ENCODE results near the gene ACBD4.

ACBD4 gene

DNA sequence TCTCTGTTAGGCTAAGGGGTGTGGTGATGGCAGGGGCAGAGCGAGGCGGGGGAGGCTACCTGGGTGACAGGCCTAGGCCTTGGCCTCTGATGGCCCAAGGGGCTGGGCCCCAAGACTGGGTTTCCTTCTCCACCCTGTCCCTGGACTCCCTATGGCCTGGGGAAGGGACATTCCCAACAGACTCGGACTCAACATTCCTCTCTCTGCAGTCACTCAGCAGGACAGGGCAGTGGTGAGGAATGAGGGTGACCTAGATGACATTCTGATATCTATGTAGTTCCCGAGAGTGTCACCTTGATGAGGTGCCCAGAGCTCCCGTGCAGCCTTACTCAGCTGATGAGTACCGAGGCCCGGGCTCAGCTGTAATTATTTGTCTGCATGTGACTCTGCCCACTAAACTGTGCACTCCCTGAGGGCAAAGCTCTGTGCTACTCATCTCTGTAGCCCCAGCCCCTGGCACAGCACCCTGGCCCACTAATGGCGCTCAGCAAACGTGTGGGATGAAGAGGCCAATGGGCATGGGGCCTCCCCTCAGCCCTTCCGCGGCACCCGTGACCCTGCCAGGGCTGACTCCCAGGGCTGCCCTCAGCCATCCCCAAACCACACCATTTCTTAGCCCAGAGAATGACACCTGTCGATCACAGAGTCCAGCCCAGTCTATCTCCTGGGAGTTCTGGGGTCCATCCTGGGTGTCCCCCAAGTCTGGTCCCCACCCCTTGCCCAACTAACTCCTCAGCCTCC, 5.4 kb upstream of the ACBD4 start:
- no peak overlapping the region for H3K4me3 ChIP-seq (ENCODE audit: low read depth, low read length)
- in situ Hi-C loops (cut with HindIII; ENCODE audit: low sequenced_read_pairs) = no loop called here
- TF ChIP-seq, protein P1, sequence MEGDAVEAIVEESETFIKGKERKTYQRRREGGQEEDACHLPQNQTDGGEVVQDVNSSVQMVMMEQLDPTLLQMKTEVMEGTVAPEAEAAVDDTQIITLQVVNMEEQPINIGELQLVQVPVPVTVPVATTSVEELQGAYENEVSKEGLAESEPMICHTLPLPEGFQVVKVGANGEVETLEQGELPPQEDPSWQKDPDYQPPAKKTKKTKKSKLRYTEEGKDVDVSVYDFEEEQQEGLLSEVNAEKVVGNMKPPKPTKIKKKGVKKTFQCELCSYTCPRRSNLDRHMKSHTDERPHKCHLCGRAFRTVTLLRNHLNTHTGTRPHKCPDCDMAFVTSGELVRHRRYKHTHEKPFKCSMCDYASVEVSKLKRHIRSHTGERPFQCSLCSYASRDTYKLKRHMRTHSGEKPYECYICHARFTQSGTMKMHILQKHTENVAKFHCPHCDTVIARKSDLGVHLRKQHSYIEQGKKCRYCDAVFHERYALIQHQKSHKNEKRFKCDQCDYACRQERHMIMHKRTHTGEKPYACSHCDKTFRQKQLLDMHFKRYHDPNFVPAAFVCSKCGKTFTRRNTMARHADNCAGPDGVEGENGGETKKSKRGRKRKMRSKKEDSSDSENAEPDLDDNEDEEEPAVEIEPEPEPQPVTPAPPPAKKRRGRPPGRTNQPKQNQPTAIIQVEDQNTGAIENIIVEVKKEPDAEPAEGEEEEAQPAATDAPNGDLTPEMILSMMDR (IDR thresholded peaks at IDR 0.05; ENCODE audit: low read depth, low read length) = no peak
- DNase-seq (ENCODE audit: low read depth, low spot score) = no peak

DNA sequence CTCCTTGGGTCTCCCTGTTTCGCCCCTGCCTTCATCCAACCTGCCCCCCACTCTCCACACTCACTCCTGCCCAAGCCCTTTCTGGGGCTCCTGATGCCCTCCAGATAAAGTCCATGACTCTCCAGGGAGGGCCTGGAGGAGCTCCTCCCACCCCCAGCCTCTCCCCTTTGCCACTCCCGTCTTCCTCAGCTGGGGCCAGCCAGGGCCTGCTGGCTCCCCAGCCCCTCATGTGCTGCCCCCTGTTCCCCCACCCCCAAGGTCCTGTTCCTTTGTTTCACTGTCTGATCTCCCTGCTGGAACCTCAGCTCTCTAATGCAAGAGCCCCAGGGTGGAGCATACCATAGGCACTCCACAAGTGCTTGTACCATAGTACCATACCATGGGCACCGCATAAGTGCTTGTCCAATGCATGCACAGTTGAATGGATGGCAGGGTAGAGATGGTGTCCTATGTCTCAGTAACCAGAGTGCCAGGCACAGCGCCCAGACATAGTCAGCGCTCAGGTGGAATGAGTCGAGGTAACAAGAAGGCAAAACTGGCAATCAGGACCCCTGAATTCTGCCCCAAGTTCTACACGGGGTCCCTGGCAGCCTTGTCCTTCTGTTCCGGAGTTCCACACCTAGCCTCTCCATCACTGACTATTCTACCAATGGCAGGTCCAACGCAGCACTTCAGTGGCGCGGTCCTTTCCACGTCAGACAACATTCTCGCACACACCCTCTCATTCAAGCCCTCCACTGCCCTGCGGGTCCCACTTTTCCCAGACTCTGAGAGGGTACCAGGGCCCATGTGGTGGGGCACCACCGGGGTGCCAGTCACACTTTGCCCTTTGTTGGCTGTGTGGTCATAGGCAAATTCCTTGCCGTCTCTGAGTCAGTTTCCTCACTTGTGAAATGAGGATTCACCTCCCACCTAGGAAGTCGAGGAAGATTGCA, 4.5 kb upstream of the ACBD4 start:
- no peak for DNase-seq (ENCODE audit: low read depth, low spot score)
- in situ Hi-C loops (cut with HindIII; ENCODE audit: low sequenced_read_pairs) = no loop called here
- TF ChIP-seq, protein P1 (IDR thresholded peaks at IDR 0.05; ENCODE audit: low read depth, low read length) = no peak
- peak overlapping the region; percentile 87 for H3K4me3 ChIP-seq (ENCODE audit: low read depth, low read length)

DNA sequence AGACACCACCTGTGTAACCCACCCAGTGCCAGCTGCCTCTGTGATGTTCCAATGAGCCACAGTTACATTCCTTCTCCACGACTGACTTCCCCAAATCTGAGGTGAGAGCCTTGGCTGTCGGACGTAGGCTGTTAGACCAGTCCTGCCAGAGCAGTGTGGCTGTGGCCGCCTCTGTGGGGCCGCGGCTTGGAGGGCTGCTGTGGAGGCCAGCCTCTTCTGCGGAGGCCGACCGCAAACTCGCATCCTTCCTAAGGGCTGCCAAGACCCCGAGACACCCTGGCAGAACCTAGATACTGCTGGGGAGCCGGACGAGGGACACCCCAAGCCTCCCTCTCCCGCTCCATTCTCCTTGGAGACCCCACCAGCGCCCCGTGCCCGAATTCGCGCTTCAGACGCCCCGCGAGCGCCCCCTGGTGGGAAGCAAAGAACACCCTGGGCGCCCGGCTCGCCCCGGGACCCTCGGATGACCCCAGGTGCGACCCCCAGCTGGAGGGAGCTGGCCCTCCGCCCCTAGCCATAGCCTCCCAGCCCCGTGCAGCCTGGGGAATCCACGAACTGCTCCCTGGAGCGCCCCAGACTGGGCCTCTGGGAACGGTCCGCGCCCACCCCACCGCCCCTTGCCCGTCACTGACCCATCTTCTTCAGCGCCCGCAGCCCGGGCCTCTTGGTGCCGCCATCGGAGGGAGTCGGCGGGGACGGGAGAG, 3.7 kb upstream of the ACBD4 start:
- in situ Hi-C loops (cut with HindIII; ENCODE audit: low sequenced_read_pairs) = no loop called here
- TF ChIP-seq, protein P1 (IDR thresholded peaks at IDR 0.05; ENCODE audit: low read depth, low read length) = peak; percentile 85
- no peak for DNase-seq (ENCODE audit: low read depth, low spot score)
- peak overlapping the region; percentile 87 for H3K4me3 ChIP-seq (ENCODE audit: low read depth, low read length)

DNA sequence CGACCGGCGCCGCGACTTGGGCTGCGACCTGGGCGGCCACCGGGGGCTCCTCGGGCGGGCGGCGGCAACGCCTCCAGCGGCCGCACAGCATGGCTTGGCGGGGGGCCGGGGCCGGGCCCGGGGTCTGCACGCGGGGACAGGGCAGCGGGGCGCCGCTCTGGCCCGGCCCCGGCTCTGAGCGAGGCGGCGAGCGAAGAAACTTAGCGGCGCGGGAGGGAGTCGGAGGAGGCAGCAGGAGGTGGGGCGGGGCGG, 3.2 kb upstream of the ACBD4 start, which contains the start of gene PLCD3:
Gene PLCD3, minus strand, starts transcription at position 196 of the 252 bp plus-strand sequence. Its CDS starts 105 bp downstream, at position 91.
- in situ Hi-C loops (cut with HindIII; ENCODE audit: low sequenced_read_pairs) = no loop called here
- peak within 1 kb of the TSS; percentile 87 for H3K4me3 ChIP-seq (ENCODE audit: low read depth, low read length)
- TF ChIP-seq, protein P1 (IDR thresholded peaks at IDR 0.05; ENCODE audit: low read depth, low read length) = no peak
- no peak for DNase-seq (ENCODE audit: low read depth, low spot score)

DNA sequence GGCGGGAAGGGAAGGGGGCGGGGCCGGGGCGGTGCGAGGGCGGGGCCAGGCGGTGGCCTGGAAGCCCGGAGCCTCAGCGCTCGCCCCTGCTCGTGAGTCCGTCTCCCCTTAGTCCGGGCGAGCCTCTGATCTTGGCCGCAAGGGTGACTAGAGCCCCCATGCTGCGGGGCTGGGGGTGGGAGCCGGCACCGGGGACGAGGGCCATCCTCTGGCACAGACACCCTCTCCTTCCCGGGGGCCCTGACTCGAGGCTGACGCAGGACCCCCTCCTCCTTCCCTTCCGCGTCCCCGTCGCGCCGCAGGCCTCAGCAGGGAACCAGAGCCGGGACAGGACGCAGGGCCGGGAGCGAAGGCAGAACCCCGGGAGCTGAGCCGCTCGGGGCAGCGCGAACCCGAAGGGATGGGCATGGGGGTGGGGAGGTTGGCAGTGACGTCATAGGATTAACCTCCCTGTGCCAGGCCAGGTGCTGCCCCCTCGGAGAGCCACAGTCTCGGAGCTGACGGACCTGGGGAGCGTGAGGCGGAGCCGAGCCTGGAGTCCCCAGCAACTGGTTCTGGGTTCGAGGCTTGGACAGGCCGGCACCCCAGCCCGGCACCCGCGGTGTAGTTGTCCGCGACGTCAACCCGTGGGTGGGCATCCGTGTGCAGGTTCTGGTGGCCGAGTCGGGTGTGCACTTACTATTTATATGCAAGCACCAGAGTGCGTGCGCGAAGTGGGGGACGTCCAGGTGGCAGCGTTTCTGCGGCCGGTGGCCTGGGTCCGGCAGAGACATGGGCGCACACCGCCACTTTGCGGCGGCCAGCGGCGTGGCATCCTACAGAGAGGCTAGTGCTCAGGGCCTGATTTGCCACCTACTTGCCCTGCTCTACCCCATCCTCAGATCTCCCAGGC, 2.7 kb upstream of the ACBD4 start:
- TF ChIP-seq, protein P1 (IDR thresholded peaks at IDR 0.05; ENCODE audit: low read depth, low read length) = peak; percentile 89
- DNase-seq (ENCODE audit: low read depth, low spot score) = peak; percentile 74
- H3K4me3 ChIP-seq (ENCODE audit: low read depth, low read length) = peak overlapping the region; percentile 87
- in situ Hi-C loops (cut with HindIII; ENCODE audit: low sequenced_read_pairs) = no loop called here
